Esophagus (tissue), 2 donors: ENCODE results near the gene PARD3. TPM values are rescaled to one million over a fixed set of nuclear protein-coding genes. Genes with fewer than 3 reads are reported as not detected.
A peak's percentile ranks its signal among the peaks of the same experiment; 100 is the strongest.

Source experiments
- H3K27ac ChIP-seq, 2 donors: one replicate each; pipeline ENCODE4 v1.5.1; 2013; ENCODE audit warnings: low read depth in 2 of 2, mild to moderate bottlenecking in 2 of 2, inconsistent platforms in 1 of 2, low read length in 1 of 2, moderate library complexity in 1 of 2
- H3K27me3 ChIP-seq, 2 donors: one replicate each; pipeline ENCODE4 v1.6.1; 2013; ENCODE audit warnings: low read length in 2 of 2, control low read depth in 1 of 2, mild to moderate bottlenecking in 1 of 2; ENCODE audit not compliant: insufficient read depth in 2 of 2, control insufficient read depth in 1 of 2
- H3K36me3 ChIP-seq, 2 donors: one replicate each; pipeline ENCODE4 v1.6.1; 2013; ENCODE audit warnings: low read length in 1 of 2; ENCODE audit not compliant: control insufficient read depth in 2 of 2, insufficient read depth in 2 of 2
- H3K4me1 ChIP-seq, 2 donors: one replicate each; pipeline ENCODE4 v1.6.1; 2013; ENCODE audit warnings: low read length in 1 of 2; ENCODE audit not compliant: control insufficient read depth in 2 of 2, insufficient read depth in 2 of 2
- H3K4me3 ChIP-seq, 2 donors: one replicate each; pipeline ENCODE4 v1.5.1; 2013; ENCODE audit warnings: low read length in 2 of 2, mild to moderate bottlenecking in 2 of 2, low read depth in 1 of 2, moderate library complexity in 1 of 2
- H3K9me3 ChIP-seq, 2 donors: one replicate each; pipeline ENCODE4 v1.6.1; 2013; ENCODE audit warnings: mild to moderate bottlenecking in 2 of 2, low read depth in 1 of 2, low read length in 1 of 2, moderate library complexity in 1 of 2; ENCODE audit not compliant: control insufficient read depth in 2 of 2, insufficient read depth in 1 of 2
- WGBS, 2 donors: extraction: QIAGEN DNeasy Blood & Tissue Kit; methylation state at CpG; one replicate each; pipeline ENCODE4 v1.1.7; 2013; 5-methylcytosine and 5-hydroxymethylcytosine counted together
- polyA plus RNA-seq, 2 donors: library from polyadenylated mRNA; stranded (reverse); fragments of 200-250 nt; gene quantifications; one replicate each; pipeline ENCODE4 v1.2.3, GENCODE V29; 2013
- donor health status: healthy with polysubstance abuse.
- donor health status: Bipolar disorder and iron deficiency.

Gene PARD3
- polyA plus RNA-seq: 10 to 100 TPM; 40.3 to 71.3 TPM

GRCh38 chr10:34815185-34816084, at the start of gene PARD3:
PARD3 (minus strand) TSS chr10:34815296; CDS start chr10:34814995, 301 bp downstream.
- Histone ChIP-seq H3K4me3 (peak within 1 kb of the TSS; percentile 84 to 86), H3K9me3 (no peaks in the 10 kb centered on the region), H3K36me3 (no peaks in the 10 kb centered on the region), H3K4me1 (peaks cover 3 to 9% of the 10 kb centered on the region in 2 donors), H3K27ac (peak within 1 kb of the TSS; percentile 94 to 95), H3K27me3 (no peaks in the 10 kb centered on the region)
- WGBS, 2 donors: 1 to 2% methylated on average over 34 to 76 of the region's 82 CpGs

GRCh38 chr10:34864149-34865067, 49.3 kb upstream of the PARD3 start:
- H3K36me3 ChIP-seq: no peaks in the 10 kb centered on the region
- no peaks in the 10 kb centered on the region for H3K4me1 ChIP-seq
- no peak overlapping the region for H3K27ac ChIP-seq
- WGBS, 2 donors: 48 to 52% methylated on average over 12 of the region's 12 CpGs
- H3K9me3 ChIP-seq: no peaks in the 10 kb centered on the region
- H3K4me3 ChIP-seq: no peak overlapping the region
- no peaks in the 10 kb centered on the region for H3K27me3 ChIP-seq

GRCh38 chr10:34862892-34863291, 47.8 kb upstream of the PARD3 start:
- 69 to 78% methylated on average over 3 of the region's 3 CpGs for WGBS, 2 donors
- Histone ChIP-seq H3K27ac (peak overlapping the region in 1 of 2 donors; percentile 38), H3K36me3 (no peaks in the 10 kb centered on the region), H3K27me3 (no peaks in the 10 kb centered on the region), H3K4me1 (peaks cover 0 to 3% of the 10 kb centered on the region in 2 donors), H3K9me3 (no peaks in the 10 kb centered on the region), H3K4me3 (no peak overlapping the region)

- Histone ChIP-seq H3K4me1 (peaks cover 0 to 8% of the 10 kb centered on the region in 2 donors), H3K4me3 (no peak overlapping the region), H3K27ac (peak overlapping the region in 1 of 2 donors; percentile 23), H3K9me3 (no peaks in the 10 kb centered on the region), H3K27me3 (no peaks in the 10 kb centered on the region), H3K36me3 (no peaks in the 10 kb centered on the region)
- WGBS, 2 donors: 31 to 49% methylated on average over 8 of the region's 8 CpGs
Measured at GRCh38 chr10:34861293-34862021, 46.4 kb upstream of the PARD3 start.

GRCh38 chr10:34859170-34859569, 44.1 kb upstream of the PARD3 start:
- no peaks in the 10 kb centered on the region for H3K9me3 ChIP-seq
- H3K27me3 ChIP-seq: no peaks in the 10 kb centered on the region
- no peak overlapping the region for H3K27ac ChIP-seq
- no peak overlapping the region for H3K4me3 ChIP-seq
- peaks cover 0 to 8% of the 10 kb centered on the region in 2 donors for H3K4me1 ChIP-seq
- H3K36me3 ChIP-seq: no peaks in the 10 kb centered on the region

GRCh38 chr10:34858003-34858402, 42.9 kb upstream of the PARD3 start:
- Histone ChIP-seq H3K4me3 (no peak overlapping the region), H3K4me1 (peaks cover 0 to 8% of the 10 kb centered on the region in 2 donors), H3K36me3 (no peaks in the 10 kb centered on the region), H3K9me3 (no peaks in the 10 kb centered on the region), H3K27me3 (no peaks in the 10 kb centered on the region), H3K27ac (no peak overlapping the region)
- WGBS, 2 donors: 73 to 77% methylated on average over 8 of the region's 8 CpGs

GRCh38 chr10:34854147-34854601, 39.1 kb upstream of the PARD3 start:
- H3K4me3 ChIP-seq: peak overlapping the region in 1 of 2 donors; percentile 14
- 9 to 30% methylated on average over 6 of the region's 6 CpGs for WGBS, 2 donors

GRCh38 chr10:34853357-34853756, 38.3 kb upstream of the PARD3 start:
- H3K4me1 ChIP-seq: peaks cover 0 to 8% of the 10 kb centered on the region in 2 donors
- H3K9me3 ChIP-seq: no peaks in the 10 kb centered on the region
- WGBS, 2 donors: 58 to 75% methylated on average over 4 of the region's 4 CpGs
- H3K36me3 ChIP-seq: no peaks in the 10 kb centered on the region
- no peaks in the 10 kb centered on the region for H3K27me3 ChIP-seq
- no peak overlapping the region for H3K27ac ChIP-seq
- H3K4me3 ChIP-seq: no peak overlapping the region

More at GRCh38 chr10:34854147-34854601, 39.1 kb upstream of the PARD3 start:
- H3K27ac ChIP-seq: peak overlapping the region; percentile 61 to 86
- H3K36me3 ChIP-seq: no peaks in the 10 kb centered on the region
- H3K27me3 ChIP-seq: no peaks in the 10 kb centered on the region
- H3K9me3 ChIP-seq: no peaks in the 10 kb centered on the region
- H3K4me1 ChIP-seq: peaks cover 0 to 8% of the 10 kb centered on the region in 2 donors

- H3K4me1 ChIP-seq: no peaks in the 10 kb centered on the region
- no peaks in the 10 kb centered on the region for H3K36me3 ChIP-seq
- no peak overlapping the region for H3K27ac ChIP-seq
- H3K9me3 ChIP-seq: no peaks in the 10 kb centered on the region
- H3K27me3 ChIP-seq: no peaks in the 10 kb centered on the region
- WGBS, 2 donors: 82% methylated on average over 3 of the region's 3 CpGs
- no peak overlapping the region for H3K4me3 ChIP-seq
Measured at GRCh38 chr10:34850558-34850957, 35.5 kb upstream of the PARD3 start.
